ENCODE data around the gene KREMEN1. TPM values are rescaled to one million over a fixed set of nuclear protein-coding genes. Genes with fewer than 3 reads are reported as not detected.

The KREMEN1 gene
- total and polyA plus RNA-seq, 4 donors: 1.2 to 22.6 (median 3.8) TPM

- H3K27ac ChIP-seq (ENCODE audit: low read depth in 1 of 2, low read length in 2 of 2): peak overlapping the region; percentile 92 to 97
- H3K27me3 ChIP-seq (ENCODE audit: control insufficient read depth in 4 of 4, insufficient read depth in 4 of 4, low read length in 3 of 4): no peaks in the 10 kb centered on the region
- H3K9me3 ChIP-seq (ENCODE audit: control insufficient read depth in 4 of 4, low read length in 3 of 4): no peaks in the 10 kb centered on the region
- WGBS: 85% methylated on average over 9 of the region's 9 CpGs
- H3K9ac ChIP-seq (ENCODE audit: low read depth in 1 of 2, low read length in 2 of 2): peak overlapping the region; percentile 32 to 40
- H3K36me3 ChIP-seq (ENCODE audit: control insufficient read depth in 4 of 4, insufficient read depth in 3 of 4, low read depth in 1 of 4, low read length in 3 of 4): no peaks in the 10 kb centered on the region
- peaks cover 15 to 49% (median 29%) of the 10 kb centered on the region in 4 donors for H3K4me1 ChIP-seq (ENCODE audit: control insufficient read depth in 4 of 4, insufficient read depth in 4 of 4, low read length in 3 of 4)
- no peak overlapping the region for H3K4me3 ChIP-seq (ENCODE audit: low read depth in 1 of 3, low read length in 3 of 3)
- no peak for TF ChIP-seq RAD21 (IDR thresholded peaks at IDR 0.05)
- no peak for TF ChIP-seq NR2F2 (IDR thresholded peaks at IDR 0.05)
- no peak for TF ChIP-seq ZBTB33 (IDR thresholded peaks at IDR 0.05)
- TF ChIP-seq HNF4A (conservative IDR thresholded peaks at IDR 0.05): no peak
- TF ChIP-seq REST (IDR thresholded peaks at IDR 0.05): no peak
- no peak for TF ChIP-seq MAX (IDR thresholded peaks at IDR 0.05)
- no peak for DNase-seq (ENCODE audit: low spot score)
Observed at GRCh38 chr22:29029202-29030000, 43.4 kb upstream of the KREMEN1 start.

GRCh38 chr22:29030016-29030617 is 42.7 kb upstream of the KREMEN1 start:
- no peak for DNase-seq (ENCODE audit: low spot score)
- H3K36me3 ChIP-seq (ENCODE audit: control insufficient read depth in 4 of 4, insufficient read depth in 3 of 4, low read depth in 1 of 4, low read length in 3 of 4): no peaks in the 10 kb centered on the region
- peak overlapping the region; percentile 92 to 97 for H3K27ac ChIP-seq (ENCODE audit: low read depth in 1 of 2, low read length in 2 of 2)
- peak overlapping the region; percentile 20 to 64 (median 46) for H3K4me3 ChIP-seq (ENCODE audit: low read depth in 1 of 3, low read length in 3 of 3)
- 14% methylated on average over 20 of the region's 20 CpGs for WGBS
- no peaks in the 10 kb centered on the region for H3K9me3 ChIP-seq (ENCODE audit: control insufficient read depth in 4 of 4, low read length in 3 of 4)
- no peaks in the 10 kb centered on the region for H3K27me3 ChIP-seq (ENCODE audit: control insufficient read depth in 4 of 4, insufficient read depth in 4 of 4, low read length in 3 of 4)
- H3K9ac ChIP-seq (ENCODE audit: low read depth in 1 of 2, low read length in 2 of 2): peak overlapping the region; percentile 32 to 40
- peaks cover 15 to 47% (median 29%) of the 10 kb centered on the region in 4 donors for H3K4me1 ChIP-seq (ENCODE audit: control insufficient read depth in 4 of 4, insufficient read depth in 4 of 4, low read length in 3 of 4)
- TF ChIP-seq ZBTB33 (IDR thresholded peaks at IDR 0.05) (no peak), SP1 (IDR thresholded peaks at IDR 0.05) (no peak), CTCF (IDR thresholded peaks at IDR 0.05; ENCODE audit: low read depth, low read length, missing input control) (no peak), JUND (IDR thresholded peaks at IDR 0.05) (no peak), GABPA (IDR thresholded peaks at IDR 0.05 in 1 of 2, conservative IDR thresholded peaks at IDR 0.05 in 1 of 2) (no peak), HNF4A (conservative IDR thresholded peaks at IDR 0.05) (no peak), MAX (IDR thresholded peaks at IDR 0.05) (no peak), EGR1 (IDR thresholded peaks at IDR 0.05; ENCODE audit: low read depth in 2 of 2) (no peak), HNF4G (IDR thresholded peaks at IDR 0.05) (no peak), YY1 (IDR thresholded peaks at IDR 0.05) (peak; percentile 59), RXRA (IDR thresholded peaks at IDR 0.05) (no peak), FOXA2 (IDR thresholded peaks at IDR 0.05) (no peak), NR2F2 (IDR thresholded peaks at IDR 0.05) (no peak), ATF3 (IDR thresholded peaks at IDR 0.05) (no peak), FOXA1 (IDR thresholded peaks at IDR 0.05) (no peak), RAD21 (IDR thresholded peaks at IDR 0.05) (peak in 1 of 2 donors; percentile 64), TAF1 (conservative IDR thresholded peaks at IDR 0.05) (no peak)

All from liver (tissue), 9 donors.